ENCODE measurements around the gene SIGLEC1. TPM values are rescaled to one million over a fixed set of nuclear protein-coding genes. Genes with fewer than 3 reads are reported as not detected.

Gene SIGLEC1
- total and polyA plus RNA-seq, 2 donors (not counting 3 experiments of a cell fraction or from before 2014, with no cell fraction given) = not detected

DNA sequence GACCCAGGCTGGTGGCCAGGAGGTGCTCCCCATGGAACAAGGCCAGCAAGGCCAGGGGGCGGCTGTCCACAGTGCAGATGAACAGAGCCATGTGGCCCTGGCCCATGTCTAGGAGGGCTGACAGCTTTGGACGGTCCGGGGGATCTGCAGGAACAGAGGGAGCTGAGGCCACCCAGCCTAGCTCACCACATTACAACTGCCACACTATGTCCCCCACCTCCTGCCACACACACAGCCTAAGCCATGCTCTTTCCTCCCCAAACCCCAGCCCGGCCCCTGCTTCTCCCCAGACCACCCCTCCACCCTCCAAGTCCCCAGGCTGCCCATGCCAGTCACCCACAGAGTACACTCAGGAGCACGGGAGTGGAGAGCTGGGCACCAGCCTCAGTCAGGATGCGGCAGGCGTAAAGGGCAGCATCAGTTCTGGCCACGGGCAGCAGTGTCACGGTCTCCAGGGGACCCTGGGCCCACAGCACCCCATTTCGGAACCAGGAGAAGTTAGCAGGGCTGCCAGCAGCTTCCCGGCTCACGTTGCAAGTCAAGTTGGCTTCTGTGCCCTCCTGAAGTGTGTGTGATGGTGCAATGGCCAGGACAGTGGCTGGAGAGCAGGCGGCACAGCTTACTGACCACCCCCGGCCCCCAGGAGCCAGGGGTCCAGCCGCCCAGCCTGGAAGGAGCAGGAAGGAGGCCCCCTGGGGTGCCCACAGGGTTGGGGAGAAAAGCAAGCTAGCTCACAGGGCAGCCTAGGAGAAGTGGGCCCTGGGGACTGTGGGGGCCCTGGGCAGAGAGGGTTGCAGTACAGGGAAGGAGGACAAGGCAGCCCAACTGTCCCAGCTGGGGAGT is 15.4 kb downstream of the SIGLEC1 start:
- Histone ChIP-seq H3K9me1 (replicated peaks; ENCODE audit: control insufficient read depth, extremely low read depth, insufficient read depth, low read length) (no peaks in the 10 kb centered on the region), H3K4me3 (replicated peaks in 1 of 3; ENCODE audit: insufficient read depth in 1 of 3, low read depth in 1 of 3, low read length in 3 of 3) (no peak overlapping the region), H2AFZ (ENCODE audit: low read depth, low read length) (no peak overlapping the region), H3K4me1 (ENCODE audit: control insufficient read depth, extremely low read depth, insufficient read depth, low read length) (no peaks in the 10 kb centered on the region), H3K4me2 (ENCODE audit: insufficient read depth, low read length) (no peak overlapping the region), H3K27ac (ENCODE audit: insufficient read depth, low read depth, low read length) (no peak overlapping the region), H3K9ac (replicated peaks; ENCODE audit: extremely low read depth, insufficient read depth, low read length) (no peak overlapping the region), H3K79me2 (ENCODE audit: control insufficient read depth, insufficient read depth, low read length) (no peaks in the 10 kb centered on the region), H3K9me3 (replicated peaks; ENCODE audit: control insufficient read depth, insufficient read depth, low read length) (no peaks in the 10 kb centered on the region), H4K20me1 (replicated peaks; ENCODE audit: control insufficient read depth, extremely low read depth, insufficient read depth, low read length) (no peaks in the 10 kb centered on the region), H3K36me3 (ENCODE audit: control insufficient read depth in 2 of 2, extremely low read depth in 1 of 2, insufficient read depth in 2 of 2, low read length in 2 of 2) (no peaks in the 10 kb centered on the region), H3K27me3 (ENCODE audit: control insufficient read depth in 2 of 2, insufficient read depth in 2 of 2, low read length in 2 of 2) (no peaks in the 10 kb centered on the region)
- BruUV-seq (replicated peaks) = no TSS peak
- DNase-seq (ENCODE audit: low read depth, low spot score) (no peak), FAIRE-seq (no peak)
- dilution Hi-C loops (cut with MboI; ENCODE audit: extremely low pct_ligation_motif_present, low sequenced_read_pairs) (no loop called here), intact Hi-C loops (cut with micrococcal nuclease) (no loop called here)
- ChIA-PET CTCF (interaction anchor here (0.6 to 12.6 kb wide), 13 partner anchors 10 to 389 kb away, joined by 3 to 112 read pairs (median 4); partner anchors contain the start of genes ADAM33, ADISSP and CENPB), POLR2A (no interaction called here)
- TF ChIP-seq EZH2 (IDR thresholded peaks at IDR 0.05; ENCODE audit: borderline replicate concordance, low read depth, low read length, severe bottlenecking) = no peak
- no peak for TF ChIP-seq POLR2AphosphoS5 (IDR thresholded peaks at IDR 0.05; ENCODE audit: insufficient read depth, low read depth, low read length)
- TF ChIP-seq FOS (IDR thresholded peaks at IDR 0.05; ENCODE audit: borderline replicate concordance, insufficient read depth, low read length) = no peak
- TF ChIP-seq GATA2 (IDR thresholded peaks at IDR 0.05; ENCODE audit: insufficient read depth, insufficient read length, low read depth, low read length) = no peak
- TF ChIP-seq POLR2A (IDR thresholded peaks at IDR 0.05; ENCODE audit: low read depth, low read length) = no peak
- no peak for TF ChIP-seq JUN (IDR thresholded peaks at IDR 0.05; ENCODE audit: borderline replicate concordance, insufficient read depth, insufficient read length, low read depth)
- TF ChIP-seq CTCF (IDR thresholded peaks at IDR 0.05; ENCODE audit: extremely low read depth in 1 of 2, insufficient read depth in 1 of 2, low read depth in 1 of 2, low read length in 2 of 2) = no peak
- TF ChIP-seq, protein P1, sequence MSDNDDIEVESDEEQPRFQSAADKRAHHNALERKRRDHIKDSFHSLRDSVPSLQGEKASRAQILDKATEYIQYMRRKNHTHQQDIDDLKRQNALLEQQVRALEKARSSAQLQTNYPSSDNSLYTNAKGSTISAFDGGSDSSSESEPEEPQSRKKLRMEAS (IDR thresholded peaks at IDR 0.05; ENCODE audit: insufficient read depth, insufficient read length) = no peak
- no peak for TF ChIP-seq MYC (IDR thresholded peaks at IDR 0.05; ENCODE audit: low read depth, low read length)
